Measurements from ENCODE around the gene TPTE2.
"Not testable (repeated sequence)": the region's sequence is repeated elsewhere in the genome, so short reads cannot be mapped to it uniquely, and the experiment has no call there.

The TPTE2 gene

DNA sequence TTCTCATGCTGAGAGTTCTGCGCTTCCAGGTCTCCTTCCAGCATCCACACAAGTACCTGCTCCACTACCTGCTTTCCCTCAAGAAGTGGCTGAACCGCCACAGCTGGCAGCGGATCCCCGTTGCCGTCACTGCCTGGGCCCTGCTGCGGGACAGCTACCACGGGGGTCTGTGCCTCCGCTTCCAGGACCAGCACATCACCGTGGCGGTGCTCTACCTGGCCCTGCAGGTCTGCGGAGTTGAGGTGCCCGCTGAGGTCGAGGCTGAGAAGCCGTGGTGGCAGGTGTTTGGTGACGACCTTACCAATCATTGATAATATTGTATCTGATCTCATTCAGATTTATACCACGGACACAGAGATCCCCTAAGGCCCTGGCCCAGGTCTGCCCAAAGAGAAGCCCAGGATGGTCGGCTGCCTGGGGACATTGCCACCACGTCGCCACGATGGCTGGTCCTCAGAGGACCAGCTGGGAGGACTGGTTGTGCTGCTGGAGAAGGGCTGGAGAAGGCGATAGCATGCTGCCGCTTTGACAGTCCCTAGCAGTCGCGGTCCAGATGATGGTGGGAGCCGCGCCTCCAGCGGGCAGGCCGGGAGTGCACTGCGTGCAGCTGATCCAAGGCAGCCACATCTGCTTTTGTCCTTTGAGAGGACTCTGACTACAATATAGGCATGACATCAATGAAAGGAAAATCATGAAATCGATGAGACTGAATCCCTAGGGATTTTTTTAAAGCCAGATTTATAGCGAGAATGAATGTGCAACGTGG lies 178.4 kb downstream of the TPTE2 start:
- H3K27me3 ChIP-seq, H3K27ac ChIP-seq: not testable (repeated sequence)

DNA sequence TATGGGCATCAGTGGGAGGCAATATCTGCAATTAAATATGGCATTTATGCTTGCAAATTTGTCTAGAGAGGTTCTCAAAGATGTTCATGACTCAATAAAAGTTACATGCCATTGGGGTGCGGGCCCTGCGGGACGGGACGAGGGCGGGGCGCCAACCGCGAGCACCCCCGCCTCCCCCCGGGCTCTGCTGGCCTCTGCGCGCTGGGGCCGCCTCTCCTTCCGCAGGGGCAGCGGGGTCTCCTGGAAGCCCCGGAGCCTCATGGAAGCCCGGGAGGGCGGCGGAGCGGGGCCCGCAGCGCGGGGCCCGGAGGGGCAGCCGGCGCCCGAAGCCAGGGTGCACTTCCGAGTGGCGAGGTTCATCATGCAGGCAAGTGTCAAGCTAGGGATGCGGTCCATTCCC lies 179.2 kb downstream of the TPTE2 start:
- no peak overlapping the region for H3K27ac ChIP-seq
- no peaks in the 10 kb centered on the region for H3K36me3 ChIP-seq
- H3K4me3 ChIP-seq (ENCODE audit: low read depth in 1 of 2, low read length in 1 of 2), result no peak overlapping the region
- no peaks in the 10 kb centered on the region for H3K4me1 ChIP-seq (ENCODE audit: control insufficient read depth in 1 of 2, insufficient read depth in 1 of 2, low read depth in 1 of 2, low read length in 1 of 2)
- no peaks in the 10 kb centered on the region for H3K9me3 ChIP-seq
- TF ChIP-seq, protein P1, sequence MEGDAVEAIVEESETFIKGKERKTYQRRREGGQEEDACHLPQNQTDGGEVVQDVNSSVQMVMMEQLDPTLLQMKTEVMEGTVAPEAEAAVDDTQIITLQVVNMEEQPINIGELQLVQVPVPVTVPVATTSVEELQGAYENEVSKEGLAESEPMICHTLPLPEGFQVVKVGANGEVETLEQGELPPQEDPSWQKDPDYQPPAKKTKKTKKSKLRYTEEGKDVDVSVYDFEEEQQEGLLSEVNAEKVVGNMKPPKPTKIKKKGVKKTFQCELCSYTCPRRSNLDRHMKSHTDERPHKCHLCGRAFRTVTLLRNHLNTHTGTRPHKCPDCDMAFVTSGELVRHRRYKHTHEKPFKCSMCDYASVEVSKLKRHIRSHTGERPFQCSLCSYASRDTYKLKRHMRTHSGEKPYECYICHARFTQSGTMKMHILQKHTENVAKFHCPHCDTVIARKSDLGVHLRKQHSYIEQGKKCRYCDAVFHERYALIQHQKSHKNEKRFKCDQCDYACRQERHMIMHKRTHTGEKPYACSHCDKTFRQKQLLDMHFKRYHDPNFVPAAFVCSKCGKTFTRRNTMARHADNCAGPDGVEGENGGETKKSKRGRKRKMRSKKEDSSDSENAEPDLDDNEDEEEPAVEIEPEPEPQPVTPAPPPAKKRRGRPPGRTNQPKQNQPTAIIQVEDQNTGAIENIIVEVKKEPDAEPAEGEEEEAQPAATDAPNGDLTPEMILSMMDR (IDR thresholded peaks at IDR 0.05), result no peak
- H3K27me3 ChIP-seq, result no peaks in the 10 kb centered on the region

More for the DNA sequence above, 178.4 kb downstream of the TPTE2 start:
- not testable (repeated sequence) for H3K9me3 ChIP-seq; H3K4me3 ChIP-seq (ENCODE audit: low read depth in 1 of 2, low read length in 1 of 2); H3K36me3 ChIP-seq; H3K4me1 ChIP-seq (ENCODE audit: control insufficient read depth in 1 of 2, insufficient read depth in 1 of 2, low read depth in 1 of 2, low read length in 1 of 2)

All from neutrophil (primary cell).